Breast epithelium (tissue), 4 donors: ENCODE data around the gene SDCBP2. TPM values are rescaled to one million over a fixed set of nuclear protein-coding genes. Genes with fewer than 3 reads are reported as not detected.
A peak's percentile ranks its signal among the peaks of the same experiment; 100 is the strongest.

Source experiments
- DNase-seq, 2 donors: peaks; one replicate each; pipeline ENCODE4 v3.0.0-alpha.2; 2019; ENCODE audit warnings: low spot score in 2 of 2
- H3K27ac ChIP-seq, 2 donors: fragments of 200-600 bp; sonication (generic) in 1 of 2; one replicate each; pipeline ENCODE4 v1.5.1; 2016 to 2019; ENCODE audit warnings: mild to moderate bottlenecking in 1 of 2
- H3K27me3 ChIP-seq, 2 donors: fragments of 200-600 bp; sonication (generic) in 1 of 2; one replicate each; pipeline versions ENCODE4 v1.5.1 to v1.6.0; 2017 to 2019; ENCODE audit warnings: control low read depth in 1 of 2, mild to moderate bottlenecking in 1 of 2
- H3K36me3 ChIP-seq: fragments of 200-600 bp; one replicate; pipeline ENCODE4 v1.5.1; 2019
- H3K4me1 ChIP-seq, 2 donors: fragments of 200-600 bp; sonication (generic); one replicate each; pipeline ENCODE4 v1.5.1; 2016 to 2019; ENCODE audit warnings: control low read depth in 1 of 2
- H3K4me3 ChIP-seq, 3 donors: fragments of 200-600 bp; sonication (generic); 1 replicate in 2 of 3; 2 replicates in 1 of 3; pipeline ENCODE4 v1.5.1; 2016 to 2019; ENCODE audit warnings: mild to moderate bottlenecking in 3 of 3, moderate library complexity in 2 of 3
- H3K9me3 ChIP-seq, 2 donors: fragments of 200-600 bp; sonication (generic) in 1 of 2; one replicate each; pipeline ENCODE4 v1.5.1; 2016 to 2019; ENCODE audit warnings: control low read depth in 1 of 2
- CTCF ChIP-seq, 3 donors: fragments of 450-650 bp; IDR thresholded peaks; one replicate each; pipeline ENCODE4 v1.5.1; 2016 to 2017; ENCODE audit warnings: antibody characterized with exemption in 3 of 3, mild to moderate bottlenecking in 3 of 3, moderate library complexity in 3 of 3
- POLR2A ChIP-seq: fragments of 450-650 bp; IDR thresholded peaks from one replicate; pipeline ENCODE4 v1.6.1; 2016; ENCODE audit warnings: antibody characterized with exemption, mild to moderate bottlenecking, moderate library complexity
- POLR2AphosphoS5 ChIP-seq, 3 donors: sonication (generic); formaldehyde crosslinking; IDR thresholded peaks; one replicate each; pipeline ENCODE4 v1.6.1; 2017; ENCODE audit warnings: antibody characterized with exemption in 3 of 3
- intact Hi-C: fragments of 100-400 bp; cut with DNase I; formaldehyde crosslinking; loops from one replicate; pipeline ENCODE4 v1.15.1; 2023; ENCODE audit warnings: low total_unique reads
- total RNA-seq, 3 donors: library from RNA; depleted of rRNA; stranded (reverse); fragments of >200 nt; gene quantifications; one replicate each; pipeline ENCODE4 v1.1.0, GENCODE V29; 2016

SDCBP2 gene
- total RNA-seq, 3 donors from 2014 or later: 5.0 to 10.8 (median 9.8) TPM

DNA sequence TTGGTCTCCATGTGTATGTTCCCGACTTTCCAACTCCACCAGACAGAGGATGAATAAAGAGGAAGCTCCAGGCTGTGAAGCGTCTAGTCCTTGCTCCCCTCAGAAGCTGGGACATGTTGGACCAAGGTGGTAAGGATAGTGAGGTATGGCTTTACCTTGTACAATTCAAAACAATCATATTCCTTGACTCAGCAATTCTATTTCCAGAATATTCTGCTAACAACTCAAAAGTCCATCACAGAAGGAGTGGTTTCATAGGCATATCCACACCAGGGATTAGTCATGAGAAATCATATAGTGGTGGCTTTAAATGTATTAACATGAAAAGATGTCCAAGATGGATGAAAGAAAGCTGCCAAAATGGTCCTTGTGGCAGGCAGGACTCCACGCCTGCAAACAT is 44.1 kb upstream of the SDCBP2 start:
- intact Hi-C loops: no loop called here
- Histone ChIP-seq H3K27me3 (no peaks in the 10 kb centered on the region), H3K4me3 (no peak overlapping the region), H3K9me3 (no peaks in the 10 kb centered on the region), H3K27ac (no peak overlapping the region), H3K36me3 (no peaks in the 10 kb centered on the region), H3K4me1 (no peaks in the 10 kb centered on the region)
- TF ChIP-seq POLR2A (no peak), CTCF (IDR thresholded peaks at IDR 0.05) (no peak), POLR2AphosphoS5 (IDR thresholded peaks at IDR 0.05) (no peak)
- DNase-seq: no peak

DNA sequence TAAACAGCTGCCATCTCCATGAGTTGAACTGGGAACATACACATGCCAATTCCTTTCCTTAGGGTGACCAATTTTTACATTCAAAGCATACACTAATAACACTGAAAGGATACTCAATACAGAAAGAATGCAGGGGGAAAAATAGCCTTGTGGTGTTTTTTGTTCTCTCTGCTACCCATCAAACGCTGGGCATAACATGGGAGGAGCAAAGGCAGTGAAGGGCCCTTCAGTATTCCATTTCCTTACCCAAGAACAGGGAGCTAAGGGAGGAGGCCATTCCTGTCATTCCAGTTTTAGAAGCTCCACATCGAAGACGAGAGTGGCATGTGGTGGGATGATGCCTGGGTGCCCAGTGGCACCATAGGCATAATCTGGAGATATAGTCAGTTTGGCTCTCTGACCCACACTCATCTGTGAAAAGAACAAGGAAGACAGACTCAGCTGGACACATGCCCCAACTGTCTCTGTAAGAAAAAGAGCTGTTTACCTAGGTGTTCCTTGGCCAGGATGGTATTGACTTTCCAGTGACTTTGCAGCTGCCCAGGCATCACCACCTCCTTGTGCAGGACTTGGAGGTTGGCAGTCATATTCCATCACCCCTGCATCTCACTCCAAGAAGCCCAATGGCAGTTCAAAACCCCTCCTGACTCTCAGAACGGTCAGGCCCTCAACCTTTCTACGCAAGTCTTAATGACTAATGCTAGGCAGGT is 43.0 kb upstream of the SDCBP2 start:
- Histone ChIP-seq H3K4me3 (no peak overlapping the region), H3K27ac (peak overlapping the region; percentile 19 to 52), H3K9me3 (no peaks in the 10 kb centered on the region), H3K4me1 (no peaks in the 10 kb centered on the region), H3K27me3 (no peaks in the 10 kb centered on the region), H3K36me3 (no peaks in the 10 kb centered on the region)
- intact Hi-C loops: no loop called here
- no peak for DNase-seq
- TF ChIP-seq POLR2AphosphoS5 (IDR thresholded peaks at IDR 0.05) (peak in 1 of 3 donors; percentile 24), CTCF (IDR thresholded peaks at IDR 0.05) (no peak)

DNA sequence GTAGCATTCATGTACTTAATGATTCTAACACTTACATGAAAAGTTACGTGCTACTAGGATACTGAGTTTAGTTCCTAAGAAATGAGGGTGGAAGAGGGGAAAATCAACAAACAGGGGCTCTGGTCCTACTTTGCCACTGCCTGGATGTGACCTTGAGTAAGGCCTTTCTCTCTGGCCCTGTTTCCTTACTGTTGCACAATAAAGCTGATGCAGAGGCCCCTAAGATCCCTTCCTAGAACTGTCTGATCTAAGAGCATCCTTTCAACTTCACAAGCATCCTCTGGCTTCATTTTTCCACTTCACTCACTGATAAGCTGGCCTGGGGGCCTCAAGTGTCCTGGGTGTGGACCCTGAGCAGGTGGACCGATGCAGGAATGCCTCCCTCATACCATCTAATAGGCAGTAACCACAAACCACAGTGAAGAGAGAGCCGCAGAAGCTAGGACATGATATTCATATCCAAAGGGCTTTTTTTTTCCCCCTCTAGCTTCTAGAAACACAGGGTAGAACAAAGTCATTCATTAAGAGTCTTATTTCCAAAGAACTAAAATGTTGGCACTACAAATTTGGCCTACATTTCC is 42.4 kb upstream of the SDCBP2 start:
- Histone ChIP-seq H3K27ac (peak overlapping the region; percentile 19 to 52), H3K4me3 (no peak overlapping the region), H3K4me1 (no peaks in the 10 kb centered on the region), H3K9me3 (no peaks in the 10 kb centered on the region), H3K27me3 (no peaks in the 10 kb centered on the region), H3K36me3 (no peaks in the 10 kb centered on the region)
- TF ChIP-seq CTCF (IDR thresholded peaks at IDR 0.05): no peak
- no peak for TF ChIP-seq POLR2AphosphoS5 (IDR thresholded peaks at IDR 0.05)
- no peak for TF ChIP-seq POLR2A
- intact Hi-C loops: no loop called here
- DNase-seq: no peak

- Histone ChIP-seq H3K9me3 (no peaks in the 10 kb centered on the region), H3K36me3 (no peaks in the 10 kb centered on the region), H3K4me1 (no peaks in the 10 kb centered on the region), H3K4me3 (no peak overlapping the region), H3K27ac (peak overlapping the region; percentile 19 to 52), H3K27me3 (no peaks in the 10 kb centered on the region)
- DNase-seq: no peak
- no peak for TF ChIP-seq POLR2A
- no peak for TF ChIP-seq CTCF (IDR thresholded peaks at IDR 0.05)
- no peak for TF ChIP-seq POLR2AphosphoS5 (IDR thresholded peaks at IDR 0.05)
- intact Hi-C loops: no loop called here
Observed at GRCh38 chr20:1370548-1371110, 41.7 kb upstream of the SDCBP2 start.

- no peaks in the 10 kb centered on the region for H3K4me1 ChIP-seq
Observed at GRCh38 chr20:1369970-1370369, 41.0 kb upstream of the SDCBP2 start.

More at GRCh38 chr20:1369970-1370369, 41.0 kb upstream of the SDCBP2 start:
- no peaks in the 10 kb centered on the region for H3K9me3 ChIP-seq
- DNase-seq: no peak
- no peaks in the 10 kb centered on the region for H3K27me3 ChIP-seq
- peak overlapping the region in 1 of 2 donors; percentile 52 for H3K27ac ChIP-seq
- no peak overlapping the region for H3K4me3 ChIP-seq
- no peaks in the 10 kb centered on the region for H3K36me3 ChIP-seq
- TF ChIP-seq POLR2A (no peak), POLR2AphosphoS5 (IDR thresholded peaks at IDR 0.05) (no peak), CTCF (IDR thresholded peaks at IDR 0.05) (no peak)
- intact Hi-C loops: no loop called here
